ENCODE data around the gene FHAD1. TPM values are rescaled to one million over a fixed set of nuclear protein-coding genes. Genes with fewer than 3 reads are reported as not detected.

Gene FHAD1
- total RNA-seq, 6 experiments from 2014 or later = 0.06 to 0.53 (median 0.12) TPM; not detected in 3

- H3K9me3 ChIP-seq = no peaks in the 10 kb centered on the region
- peaks cover 0 to 8% (median 0%) of the 10 kb centered on the region in 4 donors for H3K4me1 ChIP-seq
- TF ChIP-seq POLR2A (IDR thresholded peaks at IDR 0.05) = no peak
- WGBS (ENCODE audit: insufficient coverage, low coverage, low lambda C conversion rate, missing lambda C conversion rate) = 42% methylated on average over 4 of the region's 4 CpGs
- intact Hi-C loops (cut with DNase I) = no loop called here
- peak; percentile 76 to 93 (median 86) for ATAC-seq
- H3K27me3 ChIP-seq = no peaks in the 10 kb centered on the region
- H3K4me3 ChIP-seq = no peak overlapping the region
- H3K36me3 ChIP-seq = no peaks in the 10 kb centered on the region
- no peak overlapping the region for H3K27ac ChIP-seq
- peak in 1 of 3 donors; percentile 64 for DNase-seq
Measured at GRCh38 chr1:15339570-15339969, 92.5 kb downstream of the FHAD1 start.

GRCh38 chr1:15341228-15341627 lies 94.2 kb downstream of the FHAD1 start:
- no peaks in the 10 kb centered on the region for H3K9me3 ChIP-seq
- H3K27me3 ChIP-seq = no peaks in the 10 kb centered on the region
- ATAC-seq = no peak
- TF ChIP-seq POLR2A (IDR thresholded peaks at IDR 0.05) (no peak), CTCF (IDR thresholded peaks at IDR 0.05) (no peak)
- H3K27ac ChIP-seq = no peak overlapping the region
- no peak for DNase-seq
- H3K36me3 ChIP-seq = no peaks in the 10 kb centered on the region
- intact Hi-C loops (cut with DNase I) = no loop called here
- WGBS (ENCODE audit: insufficient coverage, low coverage, low lambda C conversion rate, missing lambda C conversion rate) = 65% methylated on average over 2 of the region's 2 CpGs
- H3K4me1 ChIP-seq = peaks cover 0 to 8% (median 0%) of the 10 kb centered on the region in 4 donors
- H3K4me3 ChIP-seq = no peak overlapping the region

- no peaks in the 10 kb centered on the region for H3K27me3 ChIP-seq
- no peak overlapping the region for H3K27ac ChIP-seq
- WGBS (ENCODE audit: insufficient coverage, low coverage, low lambda C conversion rate, missing lambda C conversion rate) = 72% methylated on average over 11 of the region's 12 CpGs
- H3K4me3 ChIP-seq = no peak overlapping the region
- TF ChIP-seq POLR2A (IDR thresholded peaks at IDR 0.05) = no peak
- TF ChIP-seq CTCF (IDR thresholded peaks at IDR 0.05) = no peak
- peaks cover 0 to 8% (median 0%) of the 10 kb centered on the region in 4 donors for H3K4me1 ChIP-seq
- H3K9me3 ChIP-seq = no peaks in the 10 kb centered on the region
- no peak for ATAC-seq
- no peak for DNase-seq
- intact Hi-C loops (cut with DNase I) = no loop called here
- H3K36me3 ChIP-seq = no peaks in the 10 kb centered on the region
Measured at GRCh38 chr1:15341634-15342407, 94.8 kb downstream of the FHAD1 start.

GRCh38 chr1:15342408-15342967 lies 95.5 kb downstream of the FHAD1 start:
- no peaks in the 10 kb centered on the region for H3K27me3 ChIP-seq
- ATAC-seq (no peak), DNase-seq (no peak)
- H3K9me3 ChIP-seq = no peaks in the 10 kb centered on the region
- intact Hi-C loops (cut with DNase I) = no loop called here
- H3K27ac ChIP-seq = no peak overlapping the region
- 100% methylated on average over 2 of the region's 4 CpGs for WGBS (ENCODE audit: insufficient coverage, low coverage, low lambda C conversion rate, missing lambda C conversion rate)
- H3K36me3 ChIP-seq = no peaks in the 10 kb centered on the region
- TF ChIP-seq CTCF (IDR thresholded peaks at IDR 0.05) = no peak
- no peak for TF ChIP-seq POLR2A (IDR thresholded peaks at IDR 0.05)
- H3K4me3 ChIP-seq = no peak overlapping the region
- peaks cover 0 to 8% (median 0%) of the 10 kb centered on the region in 4 donors for H3K4me1 ChIP-seq

GRCh38 chr1:15343099-15343498 lies 96.1 kb downstream of the FHAD1 start:
- 83% methylated on average over 5 of the region's 9 CpGs for WGBS (ENCODE audit: insufficient coverage, low coverage, low lambda C conversion rate, missing lambda C conversion rate)
- no peaks in the 10 kb centered on the region for H3K36me3 ChIP-seq
- TF ChIP-seq POLR2A (IDR thresholded peaks at IDR 0.05) (no peak), CTCF (IDR thresholded peaks at IDR 0.05) (no peak)
- intact Hi-C loops (cut with DNase I) = no loop called here
- no peak overlapping the region for H3K4me3 ChIP-seq
- no peaks in the 10 kb centered on the region for H3K27me3 ChIP-seq
- no peak for ATAC-seq
- H3K4me1 ChIP-seq = peaks cover 0 to 8% (median 0%) of the 10 kb centered on the region in 4 donors
- H3K9me3 ChIP-seq = no peaks in the 10 kb centered on the region
- H3K27ac ChIP-seq = no peak overlapping the region
- no peak for DNase-seq

Data from right lobe of liver (tissue), 6 donors.